ENCODE results near the gene NAA80. TPM values are rescaled to one million over a fixed set of nuclear protein-coding genes. Genes with fewer than 3 reads are reported as not detected.
A peak's percentile ranks its signal among the peaks of the same experiment; 100 is the strongest.

The NAA80 gene
- total RNA-seq, 1 experiment from 2014 or later, result 25.2 TPM

- no TSS peak for BruUV-seq (replicated peaks)
- H3F3A ChIP-seq (ENCODE audit: insufficient read depth, low read depth), result peaks cover 25% of the 10 kb centered on the region
- H4K20me1 ChIP-seq (ENCODE audit: insufficient read depth), result no peaks in the 10 kb centered on the region; the same call in 1 of the 2 replicates
- no peak overlapping the region for H3K4me3 ChIP-seq
- H3K36me3 ChIP-seq (ENCODE audit: low read depth), result no peaks in the 10 kb centered on the region
- H3K79me2 ChIP-seq (ENCODE audit: low read depth), result peaks cover 20% of the 10 kb centered on the region
- no peaks in the 10 kb centered on the region for H3K9me3 ChIP-seq (ENCODE audit: insufficient read depth, low read depth)
- no peak overlapping the region for H3K27ac ChIP-seq
- no peak overlapping the region for H3K4me2 ChIP-seq
- no peak for DNase-seq
- POLR2A ChIA-PET (ENCODE audit: unreplicated experiment), result no interaction called here
- no peak for TF ChIP-seq EZH2 (IDR thresholded peaks at IDR 0.05; ENCODE audit: low read depth)
- TF ChIP-seq, protein P1, sequence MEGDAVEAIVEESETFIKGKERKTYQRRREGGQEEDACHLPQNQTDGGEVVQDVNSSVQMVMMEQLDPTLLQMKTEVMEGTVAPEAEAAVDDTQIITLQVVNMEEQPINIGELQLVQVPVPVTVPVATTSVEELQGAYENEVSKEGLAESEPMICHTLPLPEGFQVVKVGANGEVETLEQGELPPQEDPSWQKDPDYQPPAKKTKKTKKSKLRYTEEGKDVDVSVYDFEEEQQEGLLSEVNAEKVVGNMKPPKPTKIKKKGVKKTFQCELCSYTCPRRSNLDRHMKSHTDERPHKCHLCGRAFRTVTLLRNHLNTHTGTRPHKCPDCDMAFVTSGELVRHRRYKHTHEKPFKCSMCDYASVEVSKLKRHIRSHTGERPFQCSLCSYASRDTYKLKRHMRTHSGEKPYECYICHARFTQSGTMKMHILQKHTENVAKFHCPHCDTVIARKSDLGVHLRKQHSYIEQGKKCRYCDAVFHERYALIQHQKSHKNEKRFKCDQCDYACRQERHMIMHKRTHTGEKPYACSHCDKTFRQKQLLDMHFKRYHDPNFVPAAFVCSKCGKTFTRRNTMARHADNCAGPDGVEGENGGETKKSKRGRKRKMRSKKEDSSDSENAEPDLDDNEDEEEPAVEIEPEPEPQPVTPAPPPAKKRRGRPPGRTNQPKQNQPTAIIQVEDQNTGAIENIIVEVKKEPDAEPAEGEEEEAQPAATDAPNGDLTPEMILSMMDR (conservative IDR thresholded peaks at IDR 0.05), result no peak
- no peaks in the 10 kb centered on the region for H3K9me2 ChIP-seq (ENCODE audit: insufficient read depth)
- H2AFZ ChIP-seq, result no peak overlapping the region
- CTCF ChIA-PET, result interaction anchor here (0.6 kb wide), 1 partner anchor 10 kb away, joined by 5 read pairs; no protein-coding TSS in a partner anchor
- no peaks in the 10 kb centered on the region for H3K27me3 ChIP-seq (ENCODE audit: insufficient read depth, low read depth)
- intact Hi-C loops (cut with micrococcal nuclease; ENCODE audit: unreplicated experiment), result no loop called here
- H3K4me1 ChIP-seq (replicated peaks; ENCODE audit: insufficient read depth), result peaks cover 33% of the 10 kb centered on the region
These were observed 49.7 kb downstream of the NAA80 start for GRCh38 chr3:50249457-50249856.

GRCh38 chr3:50248387-50248786 lies 50.8 kb downstream of the NAA80 start:
- H3K36me3 ChIP-seq (ENCODE audit: low read depth), result no peaks in the 10 kb centered on the region
- H3K9me3 ChIP-seq (ENCODE audit: insufficient read depth, low read depth), result no peaks in the 10 kb centered on the region
- H3K4me2 ChIP-seq, result peak overlapping the region; percentile 23; the same call in 1 of the 2 replicates
- CTCF ChIA-PET, result interaction anchor here (0.5 to 1.0 kb wide), 2 partner anchors 10 to 15 kb away, joined by 3 to 5 read pairs; no protein-coding TSS in a partner anchor
- TF ChIP-seq, protein P1 (conservative IDR thresholded peaks at IDR 0.05), result no peak
- TF ChIP-seq EZH2 (IDR thresholded peaks at IDR 0.05; ENCODE audit: low read depth), result no peak
- no peaks in the 10 kb centered on the region; the same call in 1 of the 2 replicates for H4K20me1 ChIP-seq (ENCODE audit: insufficient read depth)
- no peaks in the 10 kb centered on the region for H3K27me3 ChIP-seq (ENCODE audit: insufficient read depth, low read depth)
- no TSS peak for BruUV-seq (replicated peaks)
- peak overlapping the region; percentile 16; the same call in 1 of the 2 replicates for H3K27ac ChIP-seq
- peaks cover 29% of the 10 kb centered on the region for H3F3A ChIP-seq (ENCODE audit: insufficient read depth, low read depth)
- peaks cover 33% of the 10 kb centered on the region for H3K4me1 ChIP-seq (replicated peaks; ENCODE audit: insufficient read depth)
- H3K79me2 ChIP-seq (ENCODE audit: low read depth), result peaks cover 20% of the 10 kb centered on the region
- H3K4me3 ChIP-seq, result no peak overlapping the region
- peak; percentile 32 to 74 for DNase-seq
- intact Hi-C loops (cut with micrococcal nuclease; ENCODE audit: unreplicated experiment), result no loop called here
- H3K9me2 ChIP-seq (ENCODE audit: insufficient read depth), result no peaks in the 10 kb centered on the region
- no peak overlapping the region for H2AFZ ChIP-seq
- POLR2A ChIA-PET (ENCODE audit: unreplicated experiment), result interaction anchor here (0.6 to 1.2 kb wide), 3 partner anchors 13 to 374 kb away, joined by 3 to 6 read pairs (median 4); no protein-coding TSS in a partner anchor

- CTCF ChIA-PET, result interaction anchor here (0.6 to 1.4 kb wide), 12 partner anchors 8 to 106 kb away, joined by 3 to 22 read pairs (median 4); partner anchors contain the start of genes GNAI2, HYAL3 and NAA80
- peak overlapping the region; percentile 84 for H3K27ac ChIP-seq
- intact Hi-C loops (cut with micrococcal nuclease; ENCODE audit: unreplicated experiment), result loop anchor here (1.0 kb wide), 1 partner anchor 19 kb away; no protein-coding TSS in a partner anchor
- BruUV-seq (replicated peaks), result no TSS peak
- H3F3A ChIP-seq (ENCODE audit: insufficient read depth, low read depth), result peaks cover 31% of the 10 kb centered on the region
- H3K4me2 ChIP-seq, result peak overlapping the region; percentile 64
- H3K9me3 ChIP-seq (ENCODE audit: insufficient read depth, low read depth), result no peaks in the 10 kb centered on the region
- H3K4me1 ChIP-seq (replicated peaks; ENCODE audit: insufficient read depth), result peaks cover 33% of the 10 kb centered on the region
- no peaks in the 10 kb centered on the region for H3K36me3 ChIP-seq (ENCODE audit: low read depth)
- peak overlapping the region; percentile 6; the same call in 1 of the 2 replicates for H3K4me3 ChIP-seq
- peak; percentile 80 to 86 for DNase-seq
- no peaks in the 10 kb centered on the region; the same call in 1 of the 2 replicates for H4K20me1 ChIP-seq (ENCODE audit: insufficient read depth)
- no peaks in the 10 kb centered on the region for H3K27me3 ChIP-seq (ENCODE audit: insufficient read depth, low read depth)
- POLR2A ChIA-PET (ENCODE audit: unreplicated experiment), result interaction anchor here (0.8 to 1.1 kb wide), 3 partner anchors 11 to 91 kb away, joined by 3 to 10 read pairs (median 5); partner anchors contain the start of gene GNAI2
- TF ChIP-seq, protein P1 (conservative IDR thresholded peaks at IDR 0.05), result peak; percentile 40; the same call in 1 of the 2 replicates
- TF ChIP-seq EZH2 (IDR thresholded peaks at IDR 0.05; ENCODE audit: low read depth), result no peak
- peak overlapping the region; percentile 58; the same call in 1 of the 2 replicates for H2AFZ ChIP-seq
- H3K9me2 ChIP-seq (ENCODE audit: insufficient read depth), result no peaks in the 10 kb centered on the region
- peaks cover 20% of the 10 kb centered on the region for H3K79me2 ChIP-seq (ENCODE audit: low read depth)
These were observed 52.7 kb downstream of the NAA80 start for GRCh38 chr3:50246517-50246954.

Other genes with a start within 250 kb of the NAA80 start
- 87.7 and 90.2 TPM in 2 replicates for gene RBM5, start 210.5 kb downstream of the NAA80 start, total RNA-seq (2021)
- gene SEMA3F, start 144.1 kb downstream of the NAA80 start, total RNA-seq (2021), result 34.0 and 49.1 TPM in 2 replicates
- 0.48 TPM in 1 of 2 replicates, not detected in the other for gene GNAT1, start 107.8 kb downstream of the NAA80 start, total RNA-seq (2021)
- gene SLC38A3, start 94.1 kb downstream of the NAA80 start, total RNA-seq (2021), result 0.33 and 0.37 TPM in 2 replicates
- gene GNAI2, start 63.2 kb downstream of the NAA80 start, total RNA-seq (2021), result 156 and 201 TPM in 2 replicates
- gene SEMA3B, start 30.3 kb downstream of the NAA80 start, total RNA-seq (2021), result 52.4 and 92.6 TPM in 2 replicates
- gene LSMEM2, start 20.3 kb downstream of the NAA80 start, total RNA-seq (2021), result 0.35 and 0.55 TPM in 2 replicates
- gene IFRD2, start 7.0 kb downstream of the NAA80 start, total RNA-seq (2021), result 93.1 and 118 TPM in 2 replicates
- 10.2 and 12.2 TPM in 2 replicates for gene HYAL3, start within 50 bp of the NAA80 start, total RNA-seq (2021)
- 1.3 and 1.9 TPM in 2 replicates for gene HYAL1, start 4.2 kb upstream of the NAA80 start, total RNA-seq (2021)
- gene HYAL2, start 23.3 kb upstream of the NAA80 start, total RNA-seq (2021), result 29.6 and 41.6 TPM in 2 replicates
- gene TUSC2, start 28.8 kb upstream of the NAA80 start, total RNA-seq (2021), result 24.7 and 28.5 TPM in 2 replicates
- gene RASSF1, start 41.4 kb upstream of the NAA80 start, total RNA-seq (2021), result 15.9 and 17.7 TPM in 2 replicates
- 4.4 and 8.7 TPM in 2 replicates for gene ZMYND10, start 46.3 kb upstream of the NAA80 start, total RNA-seq (2021)
- gene NPRL2, start 51.4 kb upstream of the NAA80 start, total RNA-seq (2021), result 24.1 and 25.4 TPM in 2 replicates
- 15.7 and 19.3 TPM in 2 replicates for gene CYB561D2, start 51.5 kb upstream of the NAA80 start, total RNA-seq (2021)
- 35.2 and 43.5 TPM in 2 replicates for gene TMEM115, start 60.1 kb upstream of the NAA80 start, total RNA-seq (2021)
- not detected in 2 replicates for gene CACNA2D2, start 204.2 kb upstream of the NAA80 start, total RNA-seq (2021)

All from PC-9 (cell line).